Endodermal cell (in vitro differentiated cells): Measurements from ENCODE around the gene USP48. TPM values are rescaled to one million over a fixed set of nuclear protein-coding genes. Genes with fewer than 3 reads are reported as not detected.

Experiments used
- DNase-seq: peaks from one replicate; pipeline ENCODE4 v3.0.0-alpha.2; 2017
- H3K27ac ChIP-seq: 2 replicates; pipeline ENCODE4 v1.5.1; 2013; ENCODE audit warnings: mild to moderate bottlenecking, low read depth, low read length, moderate library complexity
- H3K27me3 ChIP-seq: 2 replicates; pipeline ENCODE4 v1.6.1; 2013; ENCODE audit warnings: mild to moderate bottlenecking, low read length, moderate library complexity; ENCODE audit not compliant: insufficient read depth, control insufficient read depth, poor library complexity, severe bottlenecking
- H3K36me3 ChIP-seq: 2 replicates; pipeline ENCODE4 v1.7.0; 2013; ENCODE audit warnings: mild to moderate bottlenecking, low read length, moderate library complexity; ENCODE audit not compliant: control insufficient read depth, insufficient read depth
- H3K4me1 ChIP-seq: one replicate; pipeline ENCODE4 v1.7.0; 2013; ENCODE audit warnings: low read length; ENCODE audit not compliant: control insufficient read depth, insufficient read depth
- H3K4me3 ChIP-seq: 2 replicates; pipeline ENCODE4 v1.5.1; 2013; ENCODE audit warnings: mild to moderate bottlenecking, low read length, moderate library complexity
- H3K9ac ChIP-seq: 2 replicates; pipeline ENCODE4 v1.6.1; 2013; ENCODE audit warnings: mild to moderate bottlenecking, low read length, moderate library complexity; ENCODE audit not compliant: poor library complexity, severe bottlenecking; ENCODE audit errors: extremely low read depth
- H3K9me3 ChIP-seq: 2 replicates; pipeline ENCODE4 v1.6.1; 2013; ENCODE audit warnings: mild to moderate bottlenecking, low read length, moderate library complexity; ENCODE audit not compliant: control insufficient read depth
- H3K27ac Mint-ChIP-seq: 2 replicates; pipeline ENCODE4 v1.8.0; 2020; ENCODE audit warnings: mixed read lengths
- H3K27me3 Mint-ChIP-seq: 2 replicates; pipeline ENCODE4 v1.8.0; 2021; ENCODE audit warnings: mild to moderate bottlenecking, mixed read lengths; ENCODE audit not compliant: insufficient read depth
- H3K36me3 Mint-ChIP-seq: 2 replicates; pipeline ENCODE4 v1.8.0; 2020; ENCODE audit warnings: low read depth, mixed read lengths
- H3K4me1 Mint-ChIP-seq: 2 replicates; pipeline ENCODE4 v1.8.0; 2020; ENCODE audit warnings: mixed read lengths
- H3K4me3 Mint-ChIP-seq: 2 replicates; pipeline ENCODE4 v1.8.0; 2020; ENCODE audit warnings: mild to moderate bottlenecking, moderate library complexity, mixed read lengths
- H3K9me3 Mint-ChIP-seq: 2 replicates; pipeline ENCODE4 v1.8.0; 2020; ENCODE audit warnings: mild to moderate bottlenecking, mixed read lengths
- WGBS, 2 experiments: methylation state at CpG; one replicate each; pipeline versions ENCODE4 v1.1.5 to v1.1.7; 2013; ENCODE audit warnings: missing lambda C conversion rate in 2 of 2, mixed read lengths in 1 of 2; ENCODE audit not compliant: insufficient coverage in 1 of 2, insufficient read length in 1 of 2; 5-methylcytosine and 5-hydroxymethylcytosine counted together
- total RNA-seq, 2 donors: library from RNA; stranded (reverse); fragmentation: NEBNext Ultra II Directional in 1 of 2; extraction: Animal tissue kit (Norgen Biotek cat#: 25700) in 1 of 2; gene quantifications; 2 replicates in 1 of 2; 3 replicates in 1 of 2; pipeline ENCODE4 v1.2.1, GENCODE V29; 2021
- TF ChIP-seq, protein P1 (sequence below): fragments of 200-600 bp; sonication (generic); conservative IDR thresholded peaks from 2 replicates; pipeline ENCODE4 v1.5.0; 2021; ENCODE audit warnings: antibody characterized with exemption, mild to moderate bottlenecking

USP48 gene
- total RNA-seq, 2 donors from 2014 or later: 73.8 to 78.6 TPM

DNA sequence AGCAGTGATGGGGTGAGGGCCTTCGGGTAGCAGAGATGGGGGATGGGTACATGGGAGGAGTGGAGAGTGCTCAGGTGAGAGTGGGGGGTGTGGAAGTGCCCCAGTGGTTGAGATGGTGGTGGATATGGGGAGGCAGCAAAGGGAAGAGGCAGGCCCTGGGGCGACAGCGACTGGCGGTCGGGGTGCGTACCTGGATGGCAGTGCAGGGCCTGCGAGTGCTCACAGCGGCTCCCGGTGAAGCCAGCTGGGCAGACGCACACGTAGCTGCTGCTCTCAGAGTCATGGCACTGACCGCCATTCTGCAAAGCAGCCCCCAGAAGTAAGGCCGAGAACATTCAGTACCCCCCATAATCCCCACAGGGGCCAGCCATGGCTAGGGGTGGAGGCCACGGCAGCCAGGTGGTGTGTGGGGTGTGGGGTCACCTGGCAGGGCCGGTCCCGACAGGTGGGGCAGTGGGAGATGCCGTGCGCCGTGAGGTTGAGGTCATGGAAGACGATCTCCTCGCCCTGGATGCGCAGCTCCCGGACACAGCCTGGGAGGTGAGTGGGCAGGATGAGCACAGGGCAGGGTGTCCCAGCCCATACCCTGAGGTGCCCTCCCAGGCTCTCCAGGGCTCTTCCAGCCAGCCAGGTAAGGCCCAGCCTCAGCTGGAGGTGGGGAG is 48.0 kb upstream of the USP48 start:
- Mint-ChIP-seq H3K9me3 (peaks cover 19% of the 10 kb centered on the region), H3K36me3 (peaks cover 76% of the 10 kb centered on the region), H3K27me3 (no peaks in the 10 kb centered on the region), H3K4me1 (no peaks in the 10 kb centered on the region), H3K27ac (no peak overlapping the region), H3K4me3 (no peak overlapping the region)
- TF ChIP-seq, protein P1, sequence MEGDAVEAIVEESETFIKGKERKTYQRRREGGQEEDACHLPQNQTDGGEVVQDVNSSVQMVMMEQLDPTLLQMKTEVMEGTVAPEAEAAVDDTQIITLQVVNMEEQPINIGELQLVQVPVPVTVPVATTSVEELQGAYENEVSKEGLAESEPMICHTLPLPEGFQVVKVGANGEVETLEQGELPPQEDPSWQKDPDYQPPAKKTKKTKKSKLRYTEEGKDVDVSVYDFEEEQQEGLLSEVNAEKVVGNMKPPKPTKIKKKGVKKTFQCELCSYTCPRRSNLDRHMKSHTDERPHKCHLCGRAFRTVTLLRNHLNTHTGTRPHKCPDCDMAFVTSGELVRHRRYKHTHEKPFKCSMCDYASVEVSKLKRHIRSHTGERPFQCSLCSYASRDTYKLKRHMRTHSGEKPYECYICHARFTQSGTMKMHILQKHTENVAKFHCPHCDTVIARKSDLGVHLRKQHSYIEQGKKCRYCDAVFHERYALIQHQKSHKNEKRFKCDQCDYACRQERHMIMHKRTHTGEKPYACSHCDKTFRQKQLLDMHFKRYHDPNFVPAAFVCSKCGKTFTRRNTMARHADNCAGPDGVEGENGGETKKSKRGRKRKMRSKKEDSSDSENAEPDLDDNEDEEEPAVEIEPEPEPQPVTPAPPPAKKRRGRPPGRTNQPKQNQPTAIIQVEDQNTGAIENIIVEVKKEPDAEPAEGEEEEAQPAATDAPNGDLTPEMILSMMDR: no peak
- H3K9ac ChIP-seq: no peak overlapping the region
- whole genome bisulfite sequencing, 2 experiments: 87 to 97% methylated on average over 7 to 23 of the region's 23 CpGs
- DNase-seq: no peak
- H3K4me1 ChIP-seq: no peaks in the 10 kb centered on the region
- no peak overlapping the region for H3K27ac ChIP-seq
- H3K27me3 ChIP-seq: no peaks in the 10 kb centered on the region
- peaks cover 71% of the 10 kb centered on the region for H3K36me3 ChIP-seq
- no peak overlapping the region for H3K4me3 ChIP-seq
- peaks cover 13% of the 10 kb centered on the region for H3K9me3 ChIP-seq

DNA sequence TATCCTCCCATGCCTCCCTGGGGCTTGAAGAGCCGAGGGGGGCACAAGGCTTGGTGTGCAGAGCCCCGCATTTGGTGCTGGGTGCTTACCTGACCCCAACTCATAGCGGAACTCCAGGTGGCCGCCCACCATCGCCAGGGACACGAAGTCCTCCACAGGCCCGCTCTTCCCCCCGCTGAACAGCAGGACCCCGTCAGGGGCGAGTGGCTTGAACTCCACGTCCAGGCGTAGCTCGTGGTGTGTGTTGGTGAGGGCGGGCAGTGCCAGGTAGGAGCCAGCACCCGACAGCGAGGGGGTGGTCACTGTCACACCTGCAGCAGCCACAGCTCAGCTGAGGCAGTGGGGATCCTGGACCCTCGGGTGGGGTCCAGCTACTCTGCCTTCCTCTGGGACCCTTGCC is 46.3 kb upstream of the USP48 start:
- Histone ChIP-seq H3K27ac (no peak overlapping the region), H3K36me3 (peaks cover 68% of the 10 kb centered on the region), H3K9ac (no peak overlapping the region), H3K27me3 (no peaks in the 10 kb centered on the region), H3K4me1 (no peaks in the 10 kb centered on the region), H3K4me3 (no peak overlapping the region), H3K9me3 (peaks cover 4% of the 10 kb centered on the region)
- Mint-ChIP-seq H3K36me3 (peaks cover 66% of the 10 kb centered on the region), H3K4me1 (no peaks in the 10 kb centered on the region), H3K4me3 (no peak overlapping the region), H3K27me3 (no peaks in the 10 kb centered on the region), H3K27ac (no peak overlapping the region), H3K9me3 (peaks cover 7% of the 10 kb centered on the region)
- TF ChIP-seq, protein P1: no peak
- DNase-seq: no peak
- WGBS, 2 experiments: 92 to 94% methylated on average over 16 to 17 of the region's 17 CpGs

DNA sequence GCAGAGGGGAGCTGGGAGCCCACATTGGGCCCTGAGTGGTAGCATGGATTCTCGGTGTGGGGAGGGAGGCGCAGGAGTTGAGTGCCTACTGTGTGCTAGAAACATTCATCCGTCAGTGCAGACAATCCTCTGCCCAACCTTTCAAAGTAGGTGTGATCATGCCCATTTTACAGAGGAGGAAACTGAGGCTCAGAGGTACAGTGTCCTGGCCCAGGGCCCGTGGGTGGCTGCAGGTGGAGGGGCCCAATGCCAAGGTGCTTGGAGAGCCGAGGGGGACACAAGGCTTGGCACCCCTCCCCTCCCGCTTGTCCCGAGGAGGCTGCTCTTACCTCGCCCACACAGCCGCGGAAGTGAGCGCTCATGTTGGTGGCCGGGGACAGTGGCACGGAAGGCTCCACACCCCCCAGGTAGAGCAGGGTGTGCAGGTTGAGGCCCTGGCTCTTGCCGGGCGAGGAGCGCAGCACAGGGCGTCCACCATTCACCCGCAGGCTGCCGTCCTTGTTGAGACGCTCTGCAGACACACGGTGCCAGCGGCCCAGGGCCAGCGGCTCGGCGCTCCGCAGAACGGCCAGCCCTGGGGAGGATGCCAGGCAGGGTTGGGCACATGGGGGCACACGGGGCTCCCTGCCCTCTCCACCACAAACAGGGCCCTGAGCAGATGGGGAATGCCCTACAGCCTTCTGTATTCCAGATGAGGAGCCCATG is 45.7 kb upstream of the USP48 start:
- H3K27ac ChIP-seq: no peak overlapping the region
- Mint-ChIP-seq H3K4me1 (no peaks in the 10 kb centered on the region), H3K36me3 (peaks cover 63% of the 10 kb centered on the region), H3K27me3 (no peaks in the 10 kb centered on the region), H3K27ac (no peak overlapping the region), H3K9me3 (peaks cover under 1% of the 10 kb centered on the region), H3K4me3 (no peak overlapping the region)
- TF ChIP-seq, protein P1: no peak
- no peak for DNase-seq
- H3K36me3 ChIP-seq: peaks cover 68% of the 10 kb centered on the region
- H3K4me1 ChIP-seq: no peaks in the 10 kb centered on the region
- 94 to 95% methylated on average over 13 to 28 of the region's 28 CpGs for WGBS, 2 experiments
- H3K9me3 ChIP-seq: no peaks in the 10 kb centered on the region
- no peaks in the 10 kb centered on the region for H3K27me3 ChIP-seq
- H3K9ac ChIP-seq: no peak overlapping the region
- no peak overlapping the region for H3K4me3 ChIP-seq
